HG02981 (cell line): ENCODE results near the gene CYTH1.

Experiments
- ATAC-seq: cut with Tn5 transposase; IDR thresholded peaks from one replicate; pipeline ENCODE4 v1.9.1; 2021; ENCODE audit warnings: mild to moderate bottlenecking, moderate library complexity; ENCODE audit not compliant: unreplicated experiment

CYTH1 gene

GRCh38 chr17:78629436-78629995, 152.6 kb downstream of the CYTH1 start:
- ATAC-seq, result no peak

- ATAC-seq, result no peak
Observed at GRCh38 chr17:78628547-78629435, 153.3 kb downstream of the CYTH1 start.

GRCh38 chr17:78624324-78625151, 157.5 kb downstream of the CYTH1 start:
- ATAC-seq, result no peak
